GM21367 (cell line): ENCODE data around the gene MYB.
"Not testable (repeated sequence)": the region's sequence is repeated elsewhere in the genome, so short reads cannot be mapped to it uniquely, and the experiment has no call there.

Source experiments
- ATAC-seq: cut with Tn5 transposase; IDR thresholded peaks from one replicate; pipeline ENCODE4 v1.9.1; 2021; ENCODE audit not compliant: unreplicated experiment

Gene MYB

DNA sequence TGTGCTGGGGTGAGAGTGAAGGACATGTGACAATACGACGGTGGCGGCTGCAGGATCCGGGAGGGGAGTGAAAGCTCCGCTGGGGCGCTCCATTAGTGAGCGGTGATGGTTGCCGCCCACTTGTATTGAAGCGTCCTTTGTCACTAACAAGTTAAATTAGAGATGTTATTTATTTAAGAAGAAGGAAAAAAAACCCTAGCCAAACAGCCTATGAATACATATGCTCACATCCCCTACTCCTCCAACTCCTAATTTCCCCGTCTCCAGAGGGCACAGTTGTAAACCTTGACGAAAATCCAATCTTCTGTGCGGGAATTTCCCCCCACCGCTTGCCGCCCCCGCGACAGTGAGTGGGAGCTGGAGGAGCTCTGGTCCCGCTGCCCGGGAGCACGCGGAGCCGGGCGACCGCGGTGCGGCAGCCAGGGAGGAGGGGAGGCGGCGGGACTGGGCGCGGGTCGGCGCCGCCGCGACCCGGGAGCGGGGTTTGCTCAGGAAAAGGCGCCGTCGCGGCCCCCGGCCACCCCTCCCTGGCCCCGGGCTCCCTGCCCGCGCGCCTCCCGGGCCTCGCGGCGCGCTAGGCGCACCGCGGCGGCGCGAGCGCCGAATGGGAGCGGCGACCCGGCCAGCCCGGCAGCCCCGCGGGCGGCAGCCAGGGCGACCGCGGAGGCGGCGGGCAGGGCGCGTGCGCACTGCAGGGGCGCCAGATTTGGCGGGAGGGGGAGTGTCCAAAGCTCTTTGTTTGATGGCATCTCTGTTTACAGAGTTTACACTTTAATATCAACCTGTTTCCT is at the start of gene MYB:
Gene MYB (plus strand): TSS at position 767 of the 791 bp plus-strand sequence. CDS start 206 bp downstream, outside the sequence.
- ATAC-seq: peak; percentile 31

DNA sequence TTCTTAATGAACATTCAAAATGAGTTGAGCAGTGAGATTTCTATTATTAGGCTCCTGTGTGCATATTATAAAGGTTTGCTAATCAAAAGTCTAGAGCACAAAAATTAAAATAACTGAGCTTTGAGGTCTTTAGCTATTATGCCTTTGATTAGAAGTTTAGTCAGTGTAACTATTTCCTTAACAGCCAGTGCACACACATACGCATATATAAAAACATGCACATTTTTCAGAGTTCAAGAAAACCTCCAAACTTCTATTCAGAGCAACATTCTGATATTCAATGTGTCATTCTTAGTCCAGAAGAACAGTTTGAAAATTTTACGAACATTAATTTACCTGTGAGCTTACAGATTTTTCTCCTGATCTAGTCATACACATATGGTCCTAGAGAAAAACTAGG is 48.3 kb upstream of the MYB start:
- ATAC-seq: no peak

DNA sequence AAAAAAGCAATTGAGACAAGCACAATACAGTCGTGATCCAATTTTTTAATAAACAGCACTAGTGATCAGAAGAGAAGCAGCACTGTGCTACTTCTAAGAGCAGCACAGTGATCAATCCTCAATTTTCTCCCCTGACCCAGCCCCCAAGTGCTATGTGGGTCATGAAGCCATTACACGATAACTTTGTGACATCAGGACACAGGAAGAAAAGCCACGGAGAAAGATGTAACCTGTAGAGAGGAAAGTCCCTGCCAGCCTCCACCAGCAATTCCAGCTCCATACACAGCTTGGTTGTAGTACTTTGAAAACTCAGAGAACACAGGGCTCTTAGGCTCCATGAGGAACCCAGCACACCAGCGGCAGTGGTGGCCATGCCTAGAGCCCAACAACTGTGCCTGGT is 45.3 kb upstream of the MYB start:
- no peak for ATAC-seq

DNA sequence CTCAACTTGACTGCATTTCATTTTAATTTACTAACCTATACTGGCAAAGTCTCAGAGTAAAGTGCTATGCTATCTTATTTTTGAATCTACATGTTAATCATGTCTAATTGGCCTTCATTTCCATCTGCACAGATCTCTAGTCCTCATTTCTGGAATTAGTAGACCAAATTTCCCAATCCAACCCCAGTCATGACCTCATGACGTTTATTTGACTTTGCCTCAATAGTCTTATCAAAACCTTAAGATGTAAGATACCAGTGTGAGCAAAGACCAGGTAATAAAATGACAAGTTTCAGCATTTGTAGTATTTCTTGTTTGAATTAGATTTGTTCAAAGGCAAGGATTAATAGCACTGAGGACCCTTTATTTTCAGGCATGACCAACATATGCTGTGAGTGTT is 43.3 kb upstream of the MYB start:
- no peak for ATAC-seq

DNA sequence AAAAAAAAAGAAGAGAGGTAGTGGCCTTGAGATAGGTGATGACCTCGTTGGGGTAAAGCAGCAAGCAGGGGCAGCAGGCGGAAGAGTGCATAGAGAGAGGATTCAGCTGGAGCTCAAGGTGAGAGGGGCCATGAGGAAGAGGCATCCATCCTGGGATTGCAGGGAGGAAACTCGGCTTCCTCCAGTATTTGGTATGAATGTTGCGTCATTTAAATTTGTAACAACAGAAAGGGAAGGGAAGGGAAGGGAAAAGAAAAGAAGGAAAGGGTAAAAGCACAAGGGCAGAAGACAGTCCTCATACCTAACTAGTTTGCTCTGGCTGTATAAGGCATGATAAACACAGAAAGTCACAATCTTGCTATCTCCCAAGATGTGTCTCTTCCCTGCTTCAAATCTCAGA is 39.9 kb upstream of the MYB start:
- ATAC-seq: no peak

DNA sequence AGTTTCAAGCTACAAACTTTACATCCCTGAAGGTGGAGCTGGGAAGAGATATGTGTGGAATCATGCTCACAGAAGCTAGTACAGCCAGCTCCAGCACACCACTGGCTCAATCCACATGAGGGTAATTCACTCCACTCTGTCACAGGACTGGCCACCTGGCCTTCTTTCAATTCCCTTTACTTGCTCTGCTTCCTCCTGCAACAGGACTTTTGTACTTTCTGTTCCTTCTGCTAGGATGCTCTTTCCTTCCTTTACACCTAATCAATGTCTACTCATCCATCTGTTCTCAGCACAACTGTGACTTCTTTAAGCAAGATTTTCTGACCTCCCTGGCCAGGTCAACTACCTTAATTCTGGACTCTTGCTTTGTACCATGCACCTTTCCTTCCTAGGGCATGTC is 39.4 kb upstream of the MYB start:
- ATAC-seq: no peak

DNA sequence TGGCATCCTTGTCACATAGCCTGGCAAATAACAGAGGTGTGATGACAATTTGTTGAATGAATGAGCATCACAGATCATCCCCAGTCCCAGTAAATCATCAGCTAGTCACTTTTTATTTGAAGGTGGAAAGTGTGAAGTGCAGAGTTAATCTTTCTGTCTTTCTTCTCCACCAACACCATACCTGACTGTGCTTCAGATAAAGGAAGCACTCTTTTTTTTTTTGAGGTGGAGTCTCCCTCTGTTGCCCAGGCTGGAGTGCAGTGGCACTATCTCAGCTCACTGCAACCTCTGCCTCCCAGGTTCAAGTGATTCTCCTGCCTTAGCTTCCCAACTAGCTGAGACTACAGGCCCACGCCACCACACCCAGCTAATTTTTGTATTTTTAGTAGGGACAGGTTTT is 38.9 kb upstream of the MYB start:
- not testable (repeated sequence) for ATAC-seq

DNA sequence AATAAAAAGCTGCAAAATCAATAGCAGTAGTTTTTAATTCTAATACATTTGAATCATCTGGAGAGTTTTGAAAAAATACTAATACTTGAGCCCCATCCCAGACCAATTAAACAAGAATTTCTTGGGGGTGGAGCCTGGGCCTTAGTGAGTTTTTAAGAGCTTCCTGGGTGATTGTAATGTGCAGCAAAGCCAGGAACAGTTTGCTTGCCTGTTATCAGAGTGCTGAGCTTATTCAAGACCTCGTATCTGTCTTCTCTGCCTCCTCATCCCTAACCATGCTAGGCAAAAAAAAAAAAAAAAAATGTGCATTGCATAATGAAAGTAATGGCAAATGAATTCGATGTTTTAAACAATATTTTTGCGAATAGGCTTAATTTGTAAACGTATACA is 36.4 kb upstream of the MYB start:
- ATAC-seq: no peak

DNA sequence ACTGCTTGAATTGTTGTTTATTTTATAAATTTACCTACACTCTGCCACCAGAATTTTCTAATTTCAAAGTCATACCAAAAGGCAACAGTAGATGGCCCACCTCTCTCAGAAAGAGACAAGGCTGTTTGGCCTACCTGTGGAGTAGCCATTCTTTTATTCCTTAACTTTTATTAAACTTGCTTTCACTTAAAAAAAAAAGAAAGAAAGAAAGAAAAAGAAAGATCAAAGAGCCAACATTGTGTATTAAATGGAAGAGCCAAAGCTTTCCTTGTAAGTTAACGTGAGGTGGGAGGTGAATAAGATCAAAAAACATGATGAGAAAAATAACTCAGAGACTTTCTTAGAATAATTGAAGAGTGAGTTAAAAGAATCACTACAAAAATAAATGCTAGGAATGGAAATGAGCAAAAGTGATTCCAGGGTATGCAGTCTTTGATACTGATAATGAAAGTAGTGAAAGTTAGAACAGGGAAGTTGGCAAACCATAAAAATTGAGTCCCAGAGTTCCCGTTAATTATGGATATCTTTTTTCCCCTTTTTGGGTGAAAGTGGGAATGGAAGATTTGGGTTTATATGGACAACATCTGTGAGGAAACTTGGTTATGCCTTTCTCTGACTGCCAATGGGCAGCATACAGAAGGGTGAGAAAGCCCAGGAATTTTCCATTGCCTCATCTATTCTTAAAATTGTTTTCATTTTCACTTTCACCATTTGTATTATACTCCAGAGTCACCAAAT is 35.9 kb upstream of the MYB start:
- peak; percentile 38 for ATAC-seq

DNA sequence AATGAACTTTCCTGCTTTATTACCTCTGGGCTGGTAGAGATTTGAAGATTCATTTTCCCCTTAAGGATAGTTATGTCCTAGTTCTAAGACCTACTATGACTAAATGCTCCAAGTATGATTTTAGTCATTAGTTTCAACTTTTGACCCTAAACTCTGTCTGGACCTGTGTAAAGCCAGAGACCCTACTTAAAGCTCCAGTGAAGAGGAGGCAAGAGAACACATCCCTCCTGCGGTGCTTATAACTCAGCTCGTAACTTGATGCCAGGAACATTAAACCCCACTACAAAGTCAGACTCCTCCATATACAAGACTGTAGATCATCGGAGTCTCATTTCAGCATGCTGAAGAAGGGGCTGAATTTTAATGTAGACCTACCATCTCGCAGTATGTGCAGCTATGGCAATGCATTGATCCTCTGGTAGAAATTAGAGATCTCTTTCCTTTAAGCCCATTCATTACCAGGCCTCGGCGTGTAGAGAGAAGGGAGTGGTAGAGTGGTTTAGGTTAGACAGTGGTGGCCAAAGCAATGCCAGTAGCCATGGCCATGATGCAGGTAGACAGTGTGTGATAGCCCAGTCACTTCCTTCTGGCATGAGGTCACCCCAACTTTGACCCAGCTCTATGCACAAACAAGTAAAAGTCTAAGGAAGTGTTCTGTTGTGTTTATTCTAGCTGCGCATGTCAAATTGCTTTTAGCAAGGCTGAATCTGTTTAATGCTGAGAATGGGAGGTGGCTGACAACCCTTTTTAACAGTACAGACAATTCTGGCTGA is 34.8 kb upstream of the MYB start:
- no peak for ATAC-seq

DNA sequence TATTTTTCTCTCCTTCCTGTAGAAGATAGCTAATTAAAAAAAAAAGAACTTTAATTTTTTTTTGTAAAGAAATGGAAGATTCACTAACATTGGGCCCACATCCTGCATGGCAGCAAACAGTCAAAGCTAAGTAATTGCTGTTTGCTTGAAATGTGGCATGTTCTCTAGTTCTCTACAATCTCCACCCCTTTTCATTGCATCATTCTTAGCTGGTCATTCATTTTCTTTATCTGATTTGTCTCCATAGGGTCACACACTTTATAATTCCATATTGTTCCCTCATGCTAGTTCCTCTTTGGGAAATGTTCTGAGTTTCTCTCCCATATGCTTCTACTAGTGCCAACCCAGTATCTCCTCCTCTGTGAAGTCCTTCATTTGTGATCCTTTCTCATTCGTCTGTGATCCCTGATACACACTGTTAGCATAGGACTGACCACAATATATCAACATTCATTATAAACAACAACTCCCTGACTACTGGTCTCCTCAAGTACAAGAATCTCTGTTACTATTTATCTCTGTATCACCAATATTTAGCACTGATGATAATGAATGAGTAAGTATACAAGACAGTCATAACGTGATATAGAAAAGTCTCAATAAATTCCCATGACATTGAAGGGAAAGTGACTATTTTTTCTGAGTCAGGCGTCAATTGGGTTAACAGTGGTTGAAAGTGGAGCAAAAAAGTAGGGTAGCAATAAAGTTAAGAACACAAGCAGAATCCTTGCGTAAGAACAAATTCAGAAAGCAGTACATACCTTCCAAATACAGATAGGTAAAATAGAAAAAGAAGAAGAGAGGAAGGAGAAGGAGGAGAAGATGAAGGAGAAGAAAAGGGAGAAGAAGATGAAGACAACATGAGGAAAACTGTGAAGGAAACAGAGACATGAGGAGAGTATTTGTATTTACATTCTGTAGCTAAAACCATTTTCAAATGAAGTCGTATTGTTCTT is 33.2 kb upstream of the MYB start:
- no peak for ATAC-seq

DNA sequence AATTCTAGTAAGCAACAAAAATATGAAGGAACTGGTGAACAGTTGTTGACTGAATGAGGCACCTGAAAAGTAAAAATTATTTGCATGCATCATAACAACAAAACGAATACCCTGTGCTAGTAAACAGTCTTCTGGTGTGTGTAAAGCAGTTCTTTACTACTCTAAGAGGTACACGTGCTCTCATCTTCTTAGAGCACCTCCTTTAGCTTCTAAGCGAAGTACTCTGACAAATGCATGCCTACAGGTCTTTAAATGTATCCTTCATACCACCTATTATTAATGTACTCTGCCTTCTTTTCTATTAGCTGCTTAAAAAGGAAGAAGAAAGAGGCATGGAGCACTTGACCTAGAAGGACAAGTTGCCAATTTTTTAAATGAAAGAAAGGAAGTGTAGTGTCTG is 32.2 kb upstream of the MYB start:
- ATAC-seq: no peak

DNA sequence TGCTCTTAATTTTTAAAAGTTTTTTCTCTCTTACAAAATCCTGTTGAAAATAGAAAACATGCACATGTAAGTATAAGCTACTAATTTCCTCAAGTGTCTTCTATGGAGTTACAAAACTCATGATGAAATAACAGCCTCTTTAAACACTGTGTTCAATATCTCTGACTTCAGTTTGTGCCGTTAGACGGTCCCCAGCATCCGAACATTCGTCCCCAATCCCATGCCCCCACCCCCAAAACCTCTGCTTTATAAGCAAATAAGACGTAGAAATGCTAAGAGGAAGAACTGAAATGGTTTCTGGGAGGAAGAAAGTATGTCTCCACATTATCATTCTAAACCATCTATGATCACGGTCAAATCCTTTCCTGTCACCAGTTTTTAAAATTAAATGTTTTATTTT is 31.7 kb upstream of the MYB start:
- ATAC-seq: no peak

DNA sequence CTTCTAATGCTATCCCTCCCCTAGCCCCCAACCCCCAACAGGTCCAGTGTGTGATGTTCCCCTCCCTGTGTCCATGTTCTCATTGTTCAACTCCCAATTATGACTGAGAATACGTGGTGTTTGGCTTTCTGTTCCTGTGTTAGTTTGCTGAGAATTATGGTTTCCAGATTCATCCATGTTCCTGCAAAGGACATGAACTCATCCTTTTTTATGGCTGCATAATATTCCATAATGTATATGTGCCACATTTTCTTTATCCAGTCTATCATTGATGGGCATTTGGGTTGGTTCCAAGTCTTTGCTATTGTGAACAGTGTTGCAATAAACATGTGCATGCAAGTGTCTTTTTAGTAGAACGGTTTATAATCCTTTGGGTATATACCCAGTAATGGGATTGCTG is 30.6 kb upstream of the MYB start:
- not testable (repeated sequence) for ATAC-seq

DNA sequence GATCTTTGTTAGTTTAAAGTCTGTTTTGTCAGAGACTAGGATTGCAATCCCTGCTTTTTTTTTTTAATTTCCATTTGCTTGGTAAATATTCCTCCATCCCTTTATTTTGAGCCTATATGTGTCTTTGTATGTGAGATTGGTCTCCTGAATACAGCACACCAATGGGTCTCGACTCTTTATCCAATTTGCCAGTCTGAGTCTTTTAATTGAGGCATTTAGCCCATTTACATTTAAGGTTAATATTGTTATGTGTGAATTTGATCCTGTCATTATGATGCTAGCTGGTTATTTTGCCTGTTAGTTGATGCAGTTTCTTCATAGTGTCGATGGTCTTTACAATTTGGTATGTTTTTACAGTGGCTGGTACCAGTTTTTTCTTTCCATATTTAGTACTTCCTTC is 27.0 kb upstream of the MYB start:
- ATAC-seq: not testable (repeated sequence)

DNA sequence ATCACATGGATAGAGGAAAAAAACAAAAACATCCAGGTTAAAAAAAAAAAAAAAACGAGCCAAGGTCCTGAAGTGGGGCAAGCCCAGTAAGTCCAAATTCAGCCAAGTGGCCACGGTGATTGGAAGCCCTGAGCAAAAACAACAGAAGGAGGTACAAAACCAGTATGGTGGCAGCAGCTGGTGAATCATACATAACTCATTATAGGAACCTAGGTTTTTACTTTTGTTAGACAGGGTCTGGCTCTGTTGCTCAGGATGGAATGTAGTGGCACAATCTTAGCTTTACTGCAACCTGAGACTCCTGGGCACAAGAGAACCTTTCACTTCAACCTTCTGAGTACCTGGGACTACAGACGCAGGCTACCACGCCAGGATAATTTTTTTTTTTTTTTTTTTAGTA is 22.7 kb upstream of the MYB start:
- ATAC-seq: no peak

DNA sequence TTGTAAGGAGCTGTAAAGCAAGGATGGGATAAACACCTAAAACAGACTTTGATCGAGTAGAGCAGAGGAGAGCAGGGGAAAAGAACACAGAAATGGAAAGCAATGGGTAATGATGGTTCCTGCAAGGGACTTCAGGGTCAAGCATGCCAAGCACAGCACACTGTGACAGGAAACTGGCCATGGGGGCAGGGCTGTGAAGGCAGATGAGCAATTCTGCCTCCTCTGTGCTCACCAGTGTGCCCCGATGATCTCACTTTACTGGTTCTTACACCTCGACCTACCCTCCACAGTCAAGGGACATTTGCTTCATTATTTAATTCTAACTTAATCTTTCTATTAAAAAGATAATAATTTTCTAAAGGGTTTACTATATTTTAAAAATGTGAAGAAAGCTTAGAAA is 21.6 kb upstream of the MYB start:
- ATAC-seq: no peak

DNA sequence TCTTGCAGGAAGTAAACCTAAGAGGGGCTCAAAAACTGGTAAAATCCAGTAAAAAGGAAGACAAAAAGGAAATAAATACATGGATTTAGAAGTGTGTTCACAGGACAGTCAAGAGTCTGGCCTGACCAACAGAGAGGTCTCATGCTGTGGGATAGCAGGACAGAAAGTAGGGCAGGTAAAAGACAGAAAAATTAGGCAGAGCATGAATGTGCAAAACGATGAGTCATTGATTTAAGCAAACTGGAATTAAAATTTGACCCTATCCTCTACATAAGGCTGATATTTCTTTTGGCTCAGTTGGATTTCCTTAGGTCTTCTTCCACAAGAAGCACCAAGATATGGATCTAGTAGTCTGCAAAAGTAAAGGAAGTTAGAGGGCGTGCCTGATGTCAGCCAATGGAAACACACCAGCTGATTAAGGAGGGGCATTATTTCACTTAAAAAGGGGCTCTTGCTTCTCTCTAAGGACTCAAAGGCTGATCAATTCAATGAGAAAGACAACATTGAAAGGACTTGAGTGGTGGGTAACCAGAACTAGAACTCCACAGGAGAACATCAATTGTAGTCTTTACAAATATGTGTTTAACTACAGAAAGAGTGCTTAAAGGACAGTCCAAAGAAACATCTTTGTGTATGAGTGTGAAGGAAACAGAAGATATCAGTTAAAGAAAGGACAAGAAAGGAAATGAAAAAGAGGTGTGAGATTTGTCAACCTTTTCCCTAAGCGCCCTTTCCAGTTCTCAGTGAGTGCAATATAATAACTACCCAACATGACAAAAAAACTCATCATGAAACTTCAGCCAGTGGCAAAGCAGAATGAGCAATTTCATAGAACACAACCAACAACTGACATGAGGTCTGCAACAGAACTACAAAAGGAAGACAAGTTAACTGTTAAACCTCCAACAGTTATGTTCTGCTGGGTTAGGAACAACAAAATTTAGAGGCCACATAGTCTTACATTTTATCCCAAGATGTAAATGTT is 19.4 kb upstream of the MYB start:
- no peak for ATAC-seq

DNA sequence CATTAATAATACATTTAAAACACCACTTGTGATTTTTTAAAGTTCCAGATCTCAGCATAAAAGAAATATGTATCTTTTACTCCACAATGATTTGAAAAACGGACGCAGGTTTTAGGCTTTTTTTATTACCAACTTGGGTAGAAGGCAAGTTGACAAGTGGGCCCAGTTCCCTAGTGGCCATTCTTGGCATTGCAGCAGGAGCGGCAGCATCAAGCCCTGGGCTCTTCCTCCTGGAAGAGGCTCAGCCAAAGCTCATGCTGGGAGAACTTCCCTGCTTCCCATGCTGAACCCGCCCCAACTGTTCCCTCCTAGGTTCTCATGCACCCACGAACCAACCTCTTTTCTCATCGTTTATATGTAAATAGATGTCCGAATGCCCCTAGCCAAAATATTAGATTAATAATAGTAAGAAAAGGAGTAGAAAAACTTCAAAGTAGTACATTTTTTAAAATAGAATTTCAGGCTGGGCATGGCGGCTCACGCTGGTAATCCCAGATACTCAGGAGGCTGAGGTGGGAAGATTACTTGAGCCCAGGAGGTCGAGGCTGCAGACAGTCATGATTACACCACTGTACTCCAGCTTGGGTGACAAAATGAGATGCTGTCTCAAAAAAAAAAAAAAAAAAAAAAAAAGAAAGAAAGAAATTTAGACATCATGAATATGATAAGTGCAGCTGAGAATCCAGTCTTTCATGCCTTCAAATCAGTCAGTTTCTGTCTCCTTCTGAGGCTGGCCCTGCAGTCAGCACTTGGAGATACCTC is 18.2 kb upstream of the MYB start:
- no peak for ATAC-seq
